Measurements from ENCODE around the gene CNTNAP2. TPM values are rescaled to one million over a fixed set of nuclear protein-coding genes. Genes with fewer than 3 reads are reported as not detected.
A peak's percentile ranks its signal among the peaks of the same experiment; 100 is the strongest.

Gene CNTNAP2
- total and polyA plus RNA-seq, 2 experiments from 2014 or later, result not detected

- TF ChIP-seq EZH2phosphoT487 (IDR thresholded peaks at IDR 0.05; ENCODE audit: insufficient read depth, low read depth), result no peak
- no peak overlapping the region for H3K27ac ChIP-seq
- no peak overlapping the region for H2AFZ ChIP-seq
- no peak overlapping the region for H3K4me2 ChIP-seq (ENCODE audit: unreplicated experiment)
- H3K36me3 ChIP-seq (ENCODE audit: low read depth), result no peaks in the 10 kb centered on the region
- H3K9me3 ChIP-seq (ENCODE audit: low read depth), result no peaks in the 10 kb centered on the region
- no peaks in the 10 kb centered on the region for H4K20me1 ChIP-seq (ENCODE audit: insufficient read depth)
- no peaks in the 10 kb centered on the region for H3K27me3 ChIP-seq (replicated peaks; ENCODE audit: insufficient read depth)
- DNase-seq, result no peak
- no peaks in the 10 kb centered on the region for H3K9me2 ChIP-seq (ENCODE audit: insufficient read depth)
- WGBS, 2 experiments (ENCODE audit: low coverage in 1 of 2, low lambda C conversion rate in 2 of 2, missing lambda C conversion rate in 2 of 2), result 16 to 27% methylated on average over 6 of the region's 6 CpGs
- in situ Hi-C loops (cut with MboI), result no loop called here
- no peak overlapping the region for H3K9ac ChIP-seq
- no peaks in the 10 kb centered on the region for H3F3A ChIP-seq (ENCODE audit: insufficient read depth)
- no peaks in the 10 kb centered on the region for H3K4me1 ChIP-seq (ENCODE audit: insufficient read depth)
- no peak overlapping the region for H3K4me3 ChIP-seq
- no peaks in the 10 kb centered on the region for H3K79me2 ChIP-seq (ENCODE audit: insufficient read depth)
Measured at GRCh38 chr7:148153616-148154284, 2037.1 kb downstream of the CNTNAP2 start.

GRCh38 chr7:148155000-148155399 lies 2038.4 kb downstream of the CNTNAP2 start:
- Histone ChIP-seq H3K27me3 (replicated peaks; ENCODE audit: insufficient read depth) (no peaks in the 10 kb centered on the region), H3K9me3 (ENCODE audit: low read depth) (no peaks in the 10 kb centered on the region), H3K9ac (no peak overlapping the region), H3K79me2 (ENCODE audit: insufficient read depth) (no peaks in the 10 kb centered on the region), H3K4me2 (ENCODE audit: unreplicated experiment) (no peak overlapping the region), H4K20me1 (ENCODE audit: insufficient read depth) (no peaks in the 10 kb centered on the region), H3K4me3 (no peak overlapping the region), H3K9me2 (ENCODE audit: insufficient read depth) (no peaks in the 10 kb centered on the region), H3K27ac (no peak overlapping the region), H2AFZ (no peak overlapping the region), H3F3A (ENCODE audit: insufficient read depth) (no peaks in the 10 kb centered on the region), H3K4me1 (ENCODE audit: insufficient read depth) (no peaks in the 10 kb centered on the region), H3K36me3 (ENCODE audit: low read depth) (no peaks in the 10 kb centered on the region)
- in situ Hi-C loops (cut with MboI), result no loop called here
- no peak for TF ChIP-seq EZH2phosphoT487 (IDR thresholded peaks at IDR 0.05; ENCODE audit: insufficient read depth, low read depth)
- TF ChIP-seq EZH2 (IDR thresholded peaks at IDR 0.05; ENCODE audit: insufficient read depth, poor library complexity, severe bottlenecking), result no peak
- 23 to 32% methylated on average over 9 of the region's 9 CpGs for WGBS, 2 experiments (ENCODE audit: low coverage in 1 of 2, low lambda C conversion rate in 2 of 2, missing lambda C conversion rate in 2 of 2)
- DNase-seq, result no peak

- WGBS, 2 experiments (ENCODE audit: low coverage in 1 of 2, low lambda C conversion rate in 2 of 2, missing lambda C conversion rate in 2 of 2), result 17% methylated on average over 8 of the region's 8 CpGs
- H3K9me3 ChIP-seq (ENCODE audit: low read depth), result no peaks in the 10 kb centered on the region
- no peak overlapping the region for H3K27ac ChIP-seq
- no peaks in the 10 kb centered on the region for H3K79me2 ChIP-seq (ENCODE audit: insufficient read depth)
- no peak overlapping the region for H2AFZ ChIP-seq
- DNase-seq, result no peak
- H4K20me1 ChIP-seq (ENCODE audit: insufficient read depth), result no peaks in the 10 kb centered on the region
- H3K27me3 ChIP-seq (replicated peaks; ENCODE audit: insufficient read depth), result no peaks in the 10 kb centered on the region
- no peaks in the 10 kb centered on the region for H3K9me2 ChIP-seq (ENCODE audit: insufficient read depth)
- no peak overlapping the region for H3K9ac ChIP-seq
- H3K4me1 ChIP-seq (ENCODE audit: insufficient read depth), result no peaks in the 10 kb centered on the region
- H3K4me3 ChIP-seq, result no peak overlapping the region
- H3F3A ChIP-seq (ENCODE audit: insufficient read depth), result no peaks in the 10 kb centered on the region
- H3K36me3 ChIP-seq (ENCODE audit: low read depth), result no peaks in the 10 kb centered on the region
- in situ Hi-C loops (cut with MboI), result no loop called here
- no peak for TF ChIP-seq EZH2 (IDR thresholded peaks at IDR 0.05; ENCODE audit: insufficient read depth, poor library complexity, severe bottlenecking)
- no peak for TF ChIP-seq EZH2phosphoT487 (IDR thresholded peaks at IDR 0.05; ENCODE audit: insufficient read depth, low read depth)
- no peak overlapping the region for H3K4me2 ChIP-seq (ENCODE audit: unreplicated experiment)
Measured at GRCh38 chr7:148155826-148156225, 2039.2 kb downstream of the CNTNAP2 start.

- H3K4me1 ChIP-seq (ENCODE audit: insufficient read depth), result no peaks in the 10 kb centered on the region
- H3K9ac ChIP-seq, result no peak overlapping the region
- in situ Hi-C loops (cut with MboI), result no loop called here
- no peak for TF ChIP-seq EZH2phosphoT487 (IDR thresholded peaks at IDR 0.05; ENCODE audit: insufficient read depth, low read depth)
- no peaks in the 10 kb centered on the region for H3K27me3 ChIP-seq (replicated peaks; ENCODE audit: insufficient read depth)
- H4K20me1 ChIP-seq (ENCODE audit: insufficient read depth), result no peaks in the 10 kb centered on the region
- no peaks in the 10 kb centered on the region for H3F3A ChIP-seq (ENCODE audit: insufficient read depth)
- H3K27ac ChIP-seq, result no peak overlapping the region
- H3K36me3 ChIP-seq (ENCODE audit: low read depth), result no peaks in the 10 kb centered on the region
- no peak overlapping the region for H2AFZ ChIP-seq
- no peaks in the 10 kb centered on the region for H3K79me2 ChIP-seq (ENCODE audit: insufficient read depth)
- 25 to 32% methylated on average over 6 of the region's 6 CpGs for WGBS, 2 experiments (ENCODE audit: low coverage in 1 of 2, low lambda C conversion rate in 2 of 2, missing lambda C conversion rate in 2 of 2)
- H3K9me3 ChIP-seq (ENCODE audit: low read depth), result no peaks in the 10 kb centered on the region
- no peak overlapping the region for H3K4me3 ChIP-seq
- H3K9me2 ChIP-seq (ENCODE audit: insufficient read depth), result no peaks in the 10 kb centered on the region
- no peak overlapping the region for H3K4me2 ChIP-seq (ENCODE audit: unreplicated experiment)
- peak; percentile 1 for DNase-seq
Measured at GRCh38 chr7:148156233-148156632, 2039.6 kb downstream of the CNTNAP2 start.

GRCh38 chr7:148159331-148159730 lies 2042.7 kb downstream of the CNTNAP2 start:
- Histone ChIP-seq H3K27ac (no peak overlapping the region), H3F3A (ENCODE audit: insufficient read depth) (no peaks in the 10 kb centered on the region), H4K20me1 (ENCODE audit: insufficient read depth) (no peaks in the 10 kb centered on the region), H3K27me3 (replicated peaks; ENCODE audit: insufficient read depth) (no peaks in the 10 kb centered on the region), H3K9ac (no peak overlapping the region), H3K4me2 (ENCODE audit: unreplicated experiment) (no peak overlapping the region), H3K9me3 (ENCODE audit: low read depth) (no peaks in the 10 kb centered on the region), H2AFZ (no peak overlapping the region), H3K4me1 (ENCODE audit: insufficient read depth) (no peaks in the 10 kb centered on the region), H3K79me2 (ENCODE audit: insufficient read depth) (no peaks in the 10 kb centered on the region), H3K36me3 (ENCODE audit: low read depth) (no peaks in the 10 kb centered on the region), H3K4me3 (no peak overlapping the region), H3K9me2 (ENCODE audit: insufficient read depth) (no peaks in the 10 kb centered on the region)
- DNase-seq, result no peak
- in situ Hi-C loops (cut with MboI), result no loop called here
- TF ChIP-seq EZH2phosphoT487 (IDR thresholded peaks at IDR 0.05; ENCODE audit: insufficient read depth, low read depth), result no peak
- no peak for TF ChIP-seq EZH2 (IDR thresholded peaks at IDR 0.05; ENCODE audit: insufficient read depth, poor library complexity, severe bottlenecking)
- 14 to 18% methylated on average over 4 of the region's 4 CpGs for WGBS, 2 experiments (ENCODE audit: low coverage in 1 of 2, low lambda C conversion rate in 2 of 2, missing lambda C conversion rate in 2 of 2)

Data from GM23248 (cell line).